Gastrocnemius medialis (tissue), 4 donors: ENCODE measurements around the gene ESPN. TPM values are rescaled to one million over a fixed set of nuclear protein-coding genes. Genes with fewer than 3 reads are reported as not detected.

Source experiments
- ATAC-seq, 2 donors: fragments of 150-250 bp; one replicate each; pipeline ENCODE4 v1.9.1; 2016
- DNase-seq, 2 donors: peaks; one replicate each; pipeline ENCODE4 v3.0.0-alpha.2; 2019
- H3K27ac ChIP-seq, 4 donors: fragments of 200-600 bp; sonication (generic); 1 replicate in 1 of 4; 2 replicates in 3 of 4; pipeline ENCODE4 v1.5.1; 2016 to 2018; ENCODE audit warnings: mild to moderate bottlenecking in 2 of 4, moderate library complexity in 1 of 4
- H3K27me3 ChIP-seq, 3 donors: fragments of 200-600 bp; sonication (generic) in 2 of 3; 1 replicate in 1 of 3; 2 replicates in 2 of 3; pipeline versions ENCODE4 v1.5.1 to v1.6.0; 2016 to 2019; ENCODE audit warnings: mild to moderate bottlenecking in 1 of 3, moderate library complexity in 1 of 3
- H3K36me3 ChIP-seq, 2 donors: fragments of 200-600 bp; sonication (generic) in 1 of 2; one replicate each; pipeline ENCODE4 v1.5.1; 2017 to 2018
- H3K4me1 ChIP-seq, 2 donors: fragments of 200-600 bp; sonication (generic) in 1 of 2; one replicate each; pipeline ENCODE4 v1.5.1; 2016 to 2017; ENCODE audit warnings: mild to moderate bottlenecking in 2 of 2
- H3K4me3 ChIP-seq, 4 donors: fragments of 200-600 bp; sonication (generic) in 3 of 4; 1 replicate in 1 of 4; 2 replicates in 3 of 4; pipeline ENCODE4 v1.5.1; 2016 to 2019; ENCODE audit warnings: mild to moderate bottlenecking in 2 of 4
- H3K9me3 ChIP-seq, 3 donors: fragments of 200-600 bp; sonication (generic) in 2 of 3; 1 replicate in 1 of 3; 2 replicates in 2 of 3; pipeline ENCODE4 v1.5.1; 2016 to 2019
- CTCF ChIP-seq, 5 experiments: fragments of 450-650 bp in 3 of 5; fragments of 200-600 bp in 2 of 5; sonication (generic) in 2 of 5; IDR thresholded peaks in 4 of 5; conservative IDR thresholded peaks in 1 of 5; 1 replicate in 4 of 5; 2 replicates in 1 of 5; pipeline ENCODE4 v1.5.1; 2016 to 2019; ENCODE audit warnings: antibody characterized with exemption in 5 of 5, mild to moderate bottlenecking in 3 of 5, moderate library complexity in 3 of 5
- POLR2A ChIP-seq, 2 donors: fragments of 450-650 bp; IDR thresholded peaks; one replicate each; pipeline ENCODE4 v1.6.1; 2017; ENCODE audit warnings: antibody characterized with exemption in 2 of 2, mild to moderate bottlenecking in 2 of 2, moderate library complexity in 2 of 2
- in situ Hi-C, 4 donors: fragments of 200-750 bp; cut with MboI; loops; one replicate each; pipeline versions ENCODE4 v1.15.0 to v1.8.0; 2017; ENCODE audit warnings: low sequenced_read_pairs in 4 of 4
- intact Hi-C: fragments of 100-400 bp; cut with DNase I; formaldehyde crosslinking; loops from one replicate; pipeline ENCODE4 v1.15.1; 2023; ENCODE audit warnings: low total_unique reads
- total RNA-seq, 4 donors: library from RNA; depleted of rRNA; stranded (reverse); fragments of >200 nt; gene quantifications; one replicate each; pipeline versions ENCODE4 v1.1.0 to v1.2.3, GENCODE V29; 2016

ESPN gene
- under 1 TPM in 1 of 4 donors, not detected in 3; 0.41 TPM for total RNA-seq

- peaks cover 16% of the 10 kb centered on the region in 2 donors for H3K4me1 ChIP-seq
- intact Hi-C loops, result no loop called here
- DNase-seq (no peak), ATAC-seq (no peak)
- no peak within 1 kb of the TSS for H3K27ac ChIP-seq
- in situ Hi-C loops, result loop anchor here in 1 of 4 donors (25.0 kb wide), 1 partner anchor 188 kb away; the partner anchor contains the start of genes HES3 and ICMT
- TF ChIP-seq POLR2A (IDR thresholded peaks at IDR 0.05) (no peak), CTCF (IDR thresholded peaks at IDR 0.05 in 4 of 5, conservative IDR thresholded peaks at IDR 0.05 in 1 of 5) (no peak)
- no peaks in the 10 kb centered on the region for H3K9me3 ChIP-seq
- no peaks in the 10 kb centered on the region for H3K36me3 ChIP-seq
- peak within 1 kb of the TSS in 1 of 4 donors; percentile 5 for H3K4me3 ChIP-seq
- peaks cover 75 to 92% (median 86%) of the 10 kb centered on the region in 3 donors for H3K27me3 ChIP-seq
Observed at GRCh38 chr1:6424619-6425593, at the start of gene ESPN. ESPN (plus strand) TSS chr1:6424776; CDS start chr1:6424956, 180 bp downstream.

GRCh38 chr1:6378096-6378746, 46.4 kb upstream of the ESPN start:
- no peaks in the 10 kb centered on the region for H3K27me3 ChIP-seq
- no peaks in the 10 kb centered on the region for H3K9me3 ChIP-seq
- no peak overlapping the region for H3K4me3 ChIP-seq
- ATAC-seq (no peak), DNase-seq (no peak)
- H3K36me3 ChIP-seq, result no peaks in the 10 kb centered on the region
- in situ Hi-C loops (no loop called here), intact Hi-C loops (no loop called here)
- no peak overlapping the region for H3K27ac ChIP-seq
- no peak for TF ChIP-seq CTCF (IDR thresholded peaks at IDR 0.05 in 4 of 5, conservative IDR thresholded peaks at IDR 0.05 in 1 of 5)
- no peak for TF ChIP-seq POLR2A (IDR thresholded peaks at IDR 0.05)
- H3K4me1 ChIP-seq, result no peaks in the 10 kb centered on the region

GRCh38 chr1:6380037-6380436, 44.5 kb upstream of the ESPN start:
- DNase-seq (no peak), ATAC-seq (no peak)
- in situ Hi-C loops (no loop called here), intact Hi-C loops (no loop called here)
- Histone ChIP-seq H3K4me1 (no peaks in the 10 kb centered on the region), H3K27me3 (no peaks in the 10 kb centered on the region), H3K4me3 (no peak overlapping the region), H3K27ac (no peak overlapping the region), H3K9me3 (no peaks in the 10 kb centered on the region), H3K36me3 (no peaks in the 10 kb centered on the region)
- TF ChIP-seq POLR2A (IDR thresholded peaks at IDR 0.05) (no peak), CTCF (IDR thresholded peaks at IDR 0.05 in 4 of 5, conservative IDR thresholded peaks at IDR 0.05 in 1 of 5) (no peak)

- Histone ChIP-seq H3K9me3 (no peaks in the 10 kb centered on the region), H3K4me3 (no peak overlapping the region), H3K27ac (no peak overlapping the region), H3K27me3 (no peaks in the 10 kb centered on the region), H3K4me1 (no peaks in the 10 kb centered on the region), H3K36me3 (no peaks in the 10 kb centered on the region)
- no peak for DNase-seq
- in situ Hi-C loops, result no loop called here
- TF ChIP-seq POLR2A (IDR thresholded peaks at IDR 0.05) (no peak), CTCF (IDR thresholded peaks at IDR 0.05 in 4 of 5, conservative IDR thresholded peaks at IDR 0.05 in 1 of 5) (no peak)
- no peak for ATAC-seq
- intact Hi-C loops, result no loop called here
Observed at GRCh38 chr1:6384135-6384534, 40.4 kb upstream of the ESPN start.
